ENCODE data around the gene SPATA31D1.

SPATA31D1 gene

DNA sequence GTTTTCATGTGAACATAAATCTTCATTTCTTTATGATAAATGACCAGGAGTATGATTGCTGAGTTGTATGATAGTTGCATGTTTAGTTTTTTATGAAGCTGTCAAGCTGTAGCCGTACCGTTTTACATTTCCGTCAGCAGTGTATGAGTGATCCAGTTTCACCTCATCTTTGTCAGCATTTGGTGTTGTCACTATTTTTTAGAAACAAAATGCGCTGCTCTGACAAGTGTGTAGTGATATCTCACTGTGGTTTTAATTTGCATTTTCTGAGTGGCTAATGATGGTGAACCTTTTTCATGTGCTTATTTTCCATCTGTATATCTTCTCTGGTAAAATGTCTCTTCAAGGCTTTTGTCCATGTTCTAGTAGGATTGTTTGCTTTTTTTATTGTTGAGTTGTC is 6.7 kb upstream of the SPATA31D1 start:
- Histone ChIP-seq H2AFZ (ENCODE audit: low read depth) (no peak overlapping the region), H3K4me3 (IDR thresholded peaks at IDR 0.05; ENCODE audit: insufficient read depth, low read depth, low read length) (no peak overlapping the region), H4K20me1 (ENCODE audit: insufficient read depth) (no peaks in the 10 kb centered on the region), H3K36me3 (ENCODE audit: insufficient read depth) (no peaks in the 10 kb centered on the region), H3K9ac (no peak overlapping the region), H3K27ac (no peak overlapping the region), H3K27me3 (ENCODE audit: insufficient read depth, low read depth) (no peaks in the 10 kb centered on the region), H3K79me2 (ENCODE audit: insufficient read depth, low read depth) (no peaks in the 10 kb centered on the region), H3K4me2 (no peak overlapping the region), H3K4me1 (ENCODE audit: low read depth, poor library complexity, severe bottlenecking) (no peaks in the 10 kb centered on the region)
- TF ChIP-seq, protein P1, sequence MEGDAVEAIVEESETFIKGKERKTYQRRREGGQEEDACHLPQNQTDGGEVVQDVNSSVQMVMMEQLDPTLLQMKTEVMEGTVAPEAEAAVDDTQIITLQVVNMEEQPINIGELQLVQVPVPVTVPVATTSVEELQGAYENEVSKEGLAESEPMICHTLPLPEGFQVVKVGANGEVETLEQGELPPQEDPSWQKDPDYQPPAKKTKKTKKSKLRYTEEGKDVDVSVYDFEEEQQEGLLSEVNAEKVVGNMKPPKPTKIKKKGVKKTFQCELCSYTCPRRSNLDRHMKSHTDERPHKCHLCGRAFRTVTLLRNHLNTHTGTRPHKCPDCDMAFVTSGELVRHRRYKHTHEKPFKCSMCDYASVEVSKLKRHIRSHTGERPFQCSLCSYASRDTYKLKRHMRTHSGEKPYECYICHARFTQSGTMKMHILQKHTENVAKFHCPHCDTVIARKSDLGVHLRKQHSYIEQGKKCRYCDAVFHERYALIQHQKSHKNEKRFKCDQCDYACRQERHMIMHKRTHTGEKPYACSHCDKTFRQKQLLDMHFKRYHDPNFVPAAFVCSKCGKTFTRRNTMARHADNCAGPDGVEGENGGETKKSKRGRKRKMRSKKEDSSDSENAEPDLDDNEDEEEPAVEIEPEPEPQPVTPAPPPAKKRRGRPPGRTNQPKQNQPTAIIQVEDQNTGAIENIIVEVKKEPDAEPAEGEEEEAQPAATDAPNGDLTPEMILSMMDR (conservative IDR thresholded peaks at IDR 0.05; ENCODE audit: low read depth, low read length), result no peak

DNA sequence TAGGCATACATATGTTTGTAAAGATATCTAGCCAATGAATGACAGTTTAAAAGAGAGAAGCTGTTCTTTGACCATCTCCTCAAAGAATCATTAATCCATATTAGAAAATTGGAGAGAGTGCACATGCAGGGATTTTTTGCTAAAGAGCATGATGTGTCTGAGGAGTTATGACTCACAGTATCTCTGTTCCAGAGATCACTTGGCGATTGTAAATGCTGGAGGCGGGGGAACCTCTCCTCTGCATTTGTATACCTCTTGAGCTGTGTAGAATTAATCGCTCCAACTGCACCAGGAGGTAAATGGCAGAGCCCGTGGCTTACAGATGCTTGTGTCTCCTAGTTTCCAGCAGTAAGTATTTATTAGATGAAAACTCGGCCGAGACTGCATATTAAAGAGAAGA is 3.6 kb upstream of the SPATA31D1 start:
- Histone ChIP-seq H4K20me1 (ENCODE audit: insufficient read depth) (no peaks in the 10 kb centered on the region), H3K9ac (no peak overlapping the region), H3K27ac (no peak overlapping the region), H3K4me1 (ENCODE audit: low read depth, poor library complexity, severe bottlenecking) (no peaks in the 10 kb centered on the region), H3K79me2 (ENCODE audit: insufficient read depth, low read depth) (no peaks in the 10 kb centered on the region), H3K4me2 (no peak overlapping the region), H3K27me3 (ENCODE audit: insufficient read depth, low read depth) (no peaks in the 10 kb centered on the region), H2AFZ (ENCODE audit: low read depth) (no peak overlapping the region), H3K4me3 (IDR thresholded peaks at IDR 0.05; ENCODE audit: insufficient read depth, low read depth, low read length) (no peak overlapping the region), H3K36me3 (ENCODE audit: insufficient read depth) (no peaks in the 10 kb centered on the region)
- TF ChIP-seq, protein P1 (conservative IDR thresholded peaks at IDR 0.05; ENCODE audit: low read depth, low read length), result no peak

DNA sequence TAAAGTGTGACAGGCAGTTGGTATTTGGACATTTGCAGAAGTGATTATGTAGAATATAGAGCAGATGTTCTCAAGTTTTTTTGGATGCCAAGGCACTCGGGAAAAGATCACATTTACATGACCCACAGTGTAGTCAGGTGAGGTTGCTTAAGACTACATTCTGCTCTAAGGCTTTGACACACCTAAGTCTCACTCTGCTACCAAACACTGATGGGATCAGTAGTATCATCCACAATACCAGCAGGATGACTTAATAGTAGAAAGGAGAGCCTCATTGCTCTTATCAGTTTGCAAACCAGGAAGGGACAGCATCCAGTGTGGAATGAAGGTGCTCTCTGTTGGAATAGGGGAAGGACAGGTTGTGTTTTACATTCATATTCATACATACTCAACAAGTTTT is 2.5 kb upstream of the SPATA31D1 start:
- Histone ChIP-seq H3K36me3 (ENCODE audit: insufficient read depth) (no peaks in the 10 kb centered on the region), H3K79me2 (ENCODE audit: insufficient read depth, low read depth) (no peaks in the 10 kb centered on the region), H3K27me3 (ENCODE audit: insufficient read depth, low read depth) (no peaks in the 10 kb centered on the region), H3K4me3 (IDR thresholded peaks at IDR 0.05; ENCODE audit: insufficient read depth, low read depth, low read length) (no peak overlapping the region), H3K9ac (no peak overlapping the region), H3K4me1 (ENCODE audit: low read depth, poor library complexity, severe bottlenecking) (no peaks in the 10 kb centered on the region), H3K27ac (no peak overlapping the region), H3K4me2 (no peak overlapping the region), H2AFZ (ENCODE audit: low read depth) (no peak overlapping the region), H4K20me1 (ENCODE audit: insufficient read depth) (no peaks in the 10 kb centered on the region)
- TF ChIP-seq, protein P1 (conservative IDR thresholded peaks at IDR 0.05; ENCODE audit: low read depth, low read length), result no peak

DNA sequence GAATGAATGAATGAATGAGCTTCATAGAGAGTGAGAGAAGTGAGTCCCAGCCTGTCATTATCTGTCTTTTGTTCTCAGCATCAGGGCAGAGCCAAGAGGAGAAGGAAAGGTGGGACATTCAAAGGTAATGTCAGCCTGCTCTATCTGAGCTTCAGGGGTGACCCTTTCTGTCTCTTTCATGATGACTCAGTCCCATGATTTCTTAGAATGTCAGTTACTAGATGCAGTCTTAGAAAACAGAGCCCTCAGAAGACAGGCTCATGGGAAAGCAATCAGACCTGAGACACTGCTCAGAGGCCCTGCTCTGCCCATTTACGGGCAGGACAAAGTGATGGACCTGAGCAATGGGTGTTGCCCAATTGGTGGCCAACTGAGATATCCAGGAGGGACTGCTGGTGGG is 1.1 kb downstream of the SPATA31D1 start:
- Histone ChIP-seq H3K36me3 (ENCODE audit: insufficient read depth) (no peaks in the 10 kb centered on the region), H3K79me2 (ENCODE audit: insufficient read depth, low read depth) (no peaks in the 10 kb centered on the region), H3K9ac (no peak overlapping the region), H2AFZ (ENCODE audit: low read depth) (no peak overlapping the region), H4K20me1 (ENCODE audit: insufficient read depth) (no peaks in the 10 kb centered on the region), H3K4me1 (ENCODE audit: low read depth, poor library complexity, severe bottlenecking) (no peaks in the 10 kb centered on the region), H3K27ac (no peak overlapping the region), H3K27me3 (ENCODE audit: insufficient read depth, low read depth) (no peaks in the 10 kb centered on the region), H3K4me2 (no peak overlapping the region), H3K4me3 (IDR thresholded peaks at IDR 0.05; ENCODE audit: insufficient read depth, low read depth, low read length) (no peak overlapping the region)
- TF ChIP-seq, protein P1 (conservative IDR thresholded peaks at IDR 0.05; ENCODE audit: low read depth, low read length), result no peak

Measured in KMS-11 (cell line).